KOPT-K1 (cell line): ENCODE data around the gene UGT3A1.
"Not testable (repeated sequence)": the region's sequence is repeated elsewhere in the genome, so short reads cannot be mapped to it uniquely, and the experiment has no call there.

Source experiments
- H3K27ac ChIP-seq: fragments of 200-600 bp; sonication (generic); 2 replicates; pipeline ENCODE4 v1.5.1; 2016; ENCODE audit warnings: antibody characterized with exemption, mild to moderate bottlenecking, low read depth, low read length; ENCODE audit not compliant: poor library complexity, severe bottlenecking
- H3K36me3 ChIP-seq: fragments of 200-600 bp; sonication (generic); 2 replicates; pipeline ENCODE4 v1.5.1; 2017; ENCODE audit warnings: antibody characterized with exemption, mild to moderate bottlenecking, low read length, moderate library complexity; ENCODE audit not compliant: insufficient read depth
- H3K9me3 ChIP-seq: fragments of 200-600 bp; sonication (generic); 2 replicates; pipeline ENCODE4 v1.5.1; 2017; ENCODE audit warnings: antibody characterized with exemption, low read length, mild to moderate bottlenecking; ENCODE audit not compliant: insufficient read depth, poor library complexity, severe bottlenecking

UGT3A1 gene

DNA sequence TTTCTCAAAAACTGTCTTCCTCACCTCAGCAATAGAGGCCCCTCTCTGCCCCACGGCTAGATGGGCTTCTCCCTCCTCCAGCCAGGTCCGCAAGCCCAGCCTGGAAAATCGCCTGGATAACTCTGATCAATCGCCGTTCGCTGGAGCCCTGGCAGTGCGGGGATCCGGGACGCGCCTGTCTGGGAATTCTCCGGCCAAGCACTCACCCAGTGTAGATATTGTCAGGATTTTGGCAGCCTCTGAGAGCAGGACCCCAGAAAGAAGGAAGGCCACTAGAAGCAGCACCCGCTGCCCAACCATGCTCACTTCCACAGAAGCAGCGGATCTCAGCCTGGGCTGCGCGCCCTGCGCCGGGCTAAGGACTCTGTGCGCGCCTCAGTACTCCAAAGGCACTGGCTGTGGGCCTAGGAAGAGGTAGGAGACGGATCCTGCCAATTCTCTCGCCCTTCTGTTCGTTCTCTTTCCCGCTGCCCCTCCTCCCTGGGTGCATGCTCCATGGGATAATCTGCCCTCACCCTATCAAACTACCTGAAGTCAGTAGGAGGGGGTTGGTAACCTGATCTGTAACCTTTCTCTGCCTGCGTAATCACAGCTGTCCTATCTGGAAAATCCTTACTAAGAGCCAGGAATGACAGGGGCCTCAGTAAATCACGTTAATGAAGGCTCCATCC, at the start of gene UGT3A1:
Gene UGT3A1 (minus strand): TSS at position 450 of the 671 bp plus-strand sequence. CDS start 150 bp downstream, at position 300.
- H3K9me3 ChIP-seq = no peaks in the 10 kb centered on the region
- H3K27ac ChIP-seq = no peak within 1 kb of the TSS
- no peaks in the 10 kb centered on the region for H3K36me3 ChIP-seq

DNA sequence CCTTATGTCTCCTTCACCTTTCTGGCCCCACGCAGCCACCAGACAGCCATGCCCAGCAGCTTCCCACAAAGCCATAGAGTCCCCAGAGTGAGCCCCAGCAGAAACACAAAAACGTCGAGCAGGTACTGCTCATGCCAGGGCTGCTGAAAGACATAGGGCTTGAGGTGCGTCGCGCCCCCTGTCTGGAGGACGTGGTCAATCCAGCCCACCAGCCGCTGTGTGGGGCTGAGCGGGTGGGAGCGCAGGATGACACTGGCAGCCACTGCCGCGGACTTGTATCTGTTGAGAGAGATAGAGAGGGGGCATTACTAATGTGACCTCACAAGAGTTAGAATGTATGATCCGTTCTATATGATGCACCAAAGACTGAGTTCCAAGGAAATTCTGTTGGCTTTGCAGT, 44.5 kb upstream of the UGT3A1 start:
- Histone ChIP-seq H3K9me3 (no peaks in the 10 kb centered on the region), H3K27ac (no peak overlapping the region), H3K36me3 (no peaks in the 10 kb centered on the region)

- H3K36me3 ChIP-seq, H3K27ac ChIP-seq, H3K9me3 ChIP-seq: not testable (repeated sequence)
These were observed 43.4 kb upstream of the UGT3A1 start for GRCh38 chr5:36034536-36035134.

GRCh38 chr5:36033486-36033885, 42.3 kb upstream of the UGT3A1 start:
- no peaks in the 10 kb centered on the region for H3K9me3 ChIP-seq
- H3K27ac ChIP-seq = no peak overlapping the region
- H3K36me3 ChIP-seq = no peaks in the 10 kb centered on the region

DNA sequence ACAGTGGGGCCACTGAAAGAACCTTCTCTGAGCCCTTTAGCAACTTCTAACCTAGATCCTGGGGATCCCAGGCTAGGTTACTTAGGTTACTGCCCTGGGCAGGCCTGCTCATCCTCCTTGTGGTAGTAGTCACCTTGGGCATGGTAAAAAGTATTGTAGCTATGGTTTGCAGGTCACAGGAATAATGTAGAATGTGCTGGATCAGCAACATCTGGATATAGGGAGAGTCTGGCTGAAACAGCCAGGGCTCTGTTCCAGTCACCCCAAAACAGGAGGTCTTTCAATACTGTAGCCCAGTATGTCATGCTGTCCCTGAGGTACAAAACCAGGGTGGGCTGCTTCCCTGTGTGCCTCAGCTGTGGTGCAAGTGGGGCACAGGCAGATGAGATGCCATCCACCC, 41.9 kb upstream of the UGT3A1 start:
- no peaks in the 10 kb centered on the region for H3K9me3 ChIP-seq
- H3K36me3 ChIP-seq = no peaks in the 10 kb centered on the region
- no peak overlapping the region for H3K27ac ChIP-seq

- no peak overlapping the region for H3K27ac ChIP-seq
- H3K36me3 ChIP-seq = no peaks in the 10 kb centered on the region
- no peaks in the 10 kb centered on the region for H3K9me3 ChIP-seq
These were observed 40.0 kb upstream of the UGT3A1 start for GRCh38 chr5:36031223-36031622.

DNA sequence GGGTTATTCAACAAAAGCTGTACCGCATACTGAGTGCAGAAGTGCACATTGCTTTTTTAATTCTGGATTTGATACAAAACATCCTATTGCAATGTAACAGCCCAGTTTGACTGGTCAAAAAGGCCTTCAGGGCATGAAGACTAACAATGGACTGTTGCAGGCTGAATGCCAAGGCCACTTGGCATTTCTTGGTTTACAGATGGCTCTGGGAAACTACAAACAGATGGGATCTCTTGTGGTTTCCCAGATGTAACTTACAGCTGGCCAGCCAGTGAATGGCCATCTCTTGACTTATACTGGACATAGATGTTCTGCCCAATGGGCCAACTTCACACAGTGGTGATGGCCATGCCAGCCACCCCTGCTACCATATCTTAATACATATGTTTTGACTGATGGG, 38.7 kb upstream of the UGT3A1 start:
- Histone ChIP-seq H3K9me3 (no peaks in the 10 kb centered on the region), H3K36me3 (no peaks in the 10 kb centered on the region), H3K27ac (no peak overlapping the region)

GRCh38 chr5:36028816-36029465, 37.8 kb upstream of the UGT3A1 start:
- Histone ChIP-seq H3K36me3 (no peaks in the 10 kb centered on the region), H3K27ac (no peak overlapping the region), H3K9me3 (no peaks in the 10 kb centered on the region)

- Histone ChIP-seq H3K36me3 (no peaks in the 10 kb centered on the region), H3K9me3 (no peaks in the 10 kb centered on the region), H3K27ac (no peak overlapping the region)
These were observed 36.5 kb upstream of the UGT3A1 start for GRCh38 chr5:36027711-36028110.

- no peaks in the 10 kb centered on the region for H3K36me3 ChIP-seq
- no peak overlapping the region for H3K27ac ChIP-seq
- H3K9me3 ChIP-seq = no peaks in the 10 kb centered on the region
These were observed 35.7 kb upstream of the UGT3A1 start for GRCh38 chr5:36026706-36027465.

- H3K27ac ChIP-seq, H3K9me3 ChIP-seq, H3K36me3 ChIP-seq: not testable (repeated sequence)
These were observed 31.1 kb upstream of the UGT3A1 start for GRCh38 chr5:36022246-36022645.

- not testable (repeated sequence) for H3K27ac ChIP-seq, H3K36me3 ChIP-seq
- H3K9me3 ChIP-seq = peaks cover 19% of the 10 kb centered on the region
These were observed 28.4 kb upstream of the UGT3A1 start for GRCh38 chr5:36019584-36019983.

DNA sequence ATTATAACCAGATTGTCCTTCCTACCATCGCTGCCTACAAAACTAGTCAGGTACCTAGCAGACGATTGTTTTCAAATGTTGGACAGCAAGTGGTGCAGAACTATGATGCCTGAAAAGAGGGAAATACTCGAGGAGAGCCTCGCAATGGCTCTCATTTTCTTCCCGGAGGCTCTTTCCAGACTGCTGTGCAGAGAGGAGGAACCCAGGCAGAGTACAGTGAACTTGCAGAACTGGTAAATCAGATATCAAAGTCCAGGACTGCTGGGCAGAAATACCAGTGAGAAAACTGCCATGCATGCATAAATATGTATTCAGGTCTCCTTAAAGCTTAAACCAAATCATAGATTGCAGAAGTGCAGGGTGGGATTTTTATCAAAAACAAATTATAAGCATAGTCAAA, 26.4 kb upstream of the UGT3A1 start:
- no peak overlapping the region for H3K27ac ChIP-seq
- H3K36me3 ChIP-seq = no peaks in the 10 kb centered on the region
- H3K9me3 ChIP-seq = peaks cover 38% of the 10 kb centered on the region

DNA sequence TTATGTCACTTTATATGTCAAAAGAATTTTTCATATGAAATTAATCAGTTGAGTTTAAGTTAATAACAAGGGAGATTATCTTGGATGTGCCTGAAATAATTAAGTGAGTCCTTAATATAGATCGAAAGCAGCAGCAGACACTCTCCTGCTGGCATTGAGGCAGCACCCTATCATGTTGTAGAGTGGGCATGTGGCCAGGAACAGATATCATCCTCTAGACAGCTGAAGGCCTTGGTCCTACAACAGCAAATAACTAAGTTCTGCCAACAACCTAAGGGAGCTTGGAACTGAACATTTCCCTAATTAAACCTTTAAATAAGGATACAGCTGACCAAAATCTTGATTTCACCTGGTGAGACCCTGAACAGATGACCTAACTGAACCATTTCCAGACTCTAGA, 25.8 kb upstream of the UGT3A1 start:
- Histone ChIP-seq H3K9me3 (peaks cover 42% of the 10 kb centered on the region), H3K36me3 (no peaks in the 10 kb centered on the region), H3K27ac (no peak overlapping the region)

GRCh38 chr5:36013182-36013581, 22.0 kb upstream of the UGT3A1 start:
- Histone ChIP-seq H3K9me3 (peaks cover 58% of the 10 kb centered on the region), H3K27ac (no peak overlapping the region), H3K36me3 (no peaks in the 10 kb centered on the region)
